DND-41 (cell line): ENCODE data around the gene SCTR.

Source experiments
- ATAC-seq: fragments of 200-7000 bp; cut with Tn5 transposase; 3 replicates; pipeline ENCODE4 v1.9.1; 2021; ENCODE audit warnings: low read depth; ENCODE audit not compliant: insufficient read depth
- DNase-seq: peaks from one replicate; pipeline ENCODE4 v3.0.0-alpha.2; 2020
- H2AFZ ChIP-seq: 2 replicates; pipeline ENCODE4 v1.6.0; 2012; ENCODE audit warnings: low read depth, low read length
- H3K27ac ChIP-seq: 2 replicates; pipeline ENCODE4 v1.5.1; 2012; ENCODE audit warnings: low read length, inconsistent platforms
- H3K27me3 ChIP-seq: fragments of 200-600 bp; sonication (generic); 2 replicates; pipeline ENCODE4 v1.6.0; 2012; ENCODE audit warnings: low read length, mild to moderate bottlenecking, inconsistent platforms; ENCODE audit not compliant: insufficient read depth, poor library complexity
- H3K36me3 ChIP-seq: 2 replicates; pipeline ENCODE4 v1.5.1; 2012; ENCODE audit warnings: low read length, inconsistent platforms; ENCODE audit not compliant: insufficient read depth
- H3K4me1 ChIP-seq: 2 replicates; pipeline ENCODE4 v1.5.1; 2012; ENCODE audit warnings: mild to moderate bottlenecking, low read length; ENCODE audit not compliant: insufficient read depth
- H3K4me2 ChIP-seq: 2 replicates; pipeline ENCODE4 v1.6.0; 2012; ENCODE audit warnings: mild to moderate bottlenecking, moderate library complexity, low read length, inconsistent platforms; ENCODE audit not compliant: insufficient read depth
- H3K4me3 ChIP-seq, 2 experiments: fragments of 200-600 bp in 1 of 2; shearing (Covaris generic) in 1 of 2; 2 replicates each; pipeline ENCODE4 v1.5.1; 2012 to 2016; ENCODE audit warnings: inconsistent platforms in 2 of 2, low read length in 2 of 2, mild to moderate bottlenecking in 2 of 2, low read depth in 1 of 2, moderate library complexity in 1 of 2
- H3K79me2 ChIP-seq: 2 replicates; pipeline ENCODE4 v1.6.0; 2012; ENCODE audit warnings: low read length, inconsistent platforms; ENCODE audit not compliant: insufficient read depth
- H3K9ac ChIP-seq: 2 replicates; pipeline ENCODE4 v1.6.0; 2012; ENCODE audit warnings: low read depth, mild to moderate bottlenecking, inconsistent platforms, low read length, moderate library complexity
- H3K9me3 ChIP-seq: 2 replicates; pipeline ENCODE4 v1.5.1; 2012; ENCODE audit warnings: low read length, moderate library complexity, mild to moderate bottlenecking, inconsistent platforms; ENCODE audit not compliant: insufficient read depth, severe bottlenecking
- H4K20me1 ChIP-seq: 2 replicates; pipeline ENCODE4 v1.6.0; 2012; ENCODE audit warnings: low read length; ENCODE audit not compliant: insufficient read depth
- CTCF ChIP-seq: IDR thresholded peaks from 2 replicates; pipeline ENCODE4 v1.5.1; 2012; ENCODE audit warnings: borderline replicate concordance, low read length, moderate library complexity, mild to moderate bottlenecking; ENCODE audit not compliant: poor library complexity, severe bottlenecking; ENCODE audit errors: extremely low read depth
- EZH2 ChIP-seq: IDR thresholded peaks from 3 replicates; pipeline ENCODE4 v1.6.1; 2012; ENCODE audit warnings: borderline replicate concordance, low read depth, mild to moderate bottlenecking, moderate library complexity, low read length, inconsistent platforms; ENCODE audit not compliant: severe bottlenecking

The SCTR gene

GRCh38 chr2:119442226-119442619, 82.1 kb downstream of the SCTR start:
- Histone ChIP-seq H3K9me3 (no peaks in the 10 kb centered on the region), H3K4me2 (no peak overlapping the region), H3K27ac (no peak overlapping the region), H3K9ac (no peak overlapping the region), H3K36me3 (no peaks in the 10 kb centered on the region), H3K79me2 (no peaks in the 10 kb centered on the region), H4K20me1 (0 out of 2 replicates have a peak, but pooled peaks cover 3% of the 10 kb centered on the region), H3K4me3 (no peak overlapping the region), H3K4me1 (no peaks in the 10 kb centered on the region), H2AFZ (no peak overlapping the region), H3K27me3 (peaks cover 10% of the 10 kb centered on the region)
- DNase-seq = no peak
- TF ChIP-seq CTCF (no peak), EZH2 (no peak)
- no peak for ATAC-seq

DNA sequence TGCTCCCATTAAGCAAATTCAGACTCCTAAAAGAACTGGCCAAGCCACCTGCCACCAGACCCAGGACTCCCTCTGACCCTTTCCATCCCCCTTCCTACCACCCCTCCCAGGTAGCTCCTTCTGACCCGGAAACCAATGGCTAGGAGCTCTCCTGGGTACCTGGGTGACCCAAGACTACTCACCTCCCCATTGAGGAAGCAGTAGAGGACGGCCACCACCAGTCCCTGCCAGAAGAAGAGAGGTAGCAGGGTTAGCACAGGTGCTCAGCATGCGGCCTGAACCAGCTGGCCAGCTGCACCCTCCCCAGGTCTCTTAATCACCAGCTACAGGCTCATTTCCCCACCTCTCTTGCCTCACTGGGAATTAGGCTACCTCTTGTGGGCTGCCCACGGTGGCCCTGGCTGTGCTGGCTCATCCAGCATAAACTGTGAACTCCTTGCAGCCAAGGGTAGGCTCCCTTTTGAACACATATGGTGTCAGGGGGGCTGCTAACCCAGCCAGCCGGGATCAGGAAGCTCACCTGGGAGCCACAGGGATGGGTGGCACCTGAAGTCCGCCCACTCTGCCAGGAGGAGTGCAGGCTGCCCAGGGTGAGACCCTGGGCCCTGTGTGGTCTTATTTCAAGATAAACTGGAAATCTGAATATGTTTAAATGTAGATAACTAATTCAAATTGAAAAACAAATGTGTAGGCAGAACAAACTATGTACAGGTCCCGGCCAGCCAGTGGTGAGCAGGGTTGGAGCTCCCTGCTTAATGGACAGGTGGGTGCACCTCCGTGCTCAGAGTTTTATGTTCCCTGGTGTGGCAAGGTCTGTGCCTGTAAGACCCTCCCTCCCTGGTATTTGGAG, 82.7 kb downstream of the SCTR start:
- H3K4me3 ChIP-seq = no peak overlapping the region
- no peak for TF ChIP-seq CTCF
- no peak for TF ChIP-seq EZH2
- H2AFZ ChIP-seq = no peak overlapping the region
- H3K9me3 ChIP-seq = no peaks in the 10 kb centered on the region
- no peaks in the 10 kb centered on the region for H3K36me3 ChIP-seq
- H4K20me1 ChIP-seq = 0 out of 2 replicates have a peak, but pooled peaks cover 3% of the 10 kb centered on the region
- no peak overlapping the region for H3K27ac ChIP-seq
- H3K4me1 ChIP-seq = no peaks in the 10 kb centered on the region
- H3K79me2 ChIP-seq = no peaks in the 10 kb centered on the region
- no peak overlapping the region for H3K9ac ChIP-seq
- ATAC-seq = no peak
- H3K4me2 ChIP-seq = no peak overlapping the region
- no peak for DNase-seq
- peaks cover 6% of the 10 kb centered on the region for H3K27me3 ChIP-seq

- 0 out of 2 replicates have a peak, but pooled peaks cover 3% of the 10 kb centered on the region for H4K20me1 ChIP-seq
- no peak for TF ChIP-seq CTCF
- TF ChIP-seq EZH2 = no peak
- DNase-seq = no peak
- ATAC-seq = no peak
- H3K9me3 ChIP-seq = no peaks in the 10 kb centered on the region
- H3K4me3 ChIP-seq = no peak overlapping the region
- H3K4me1 ChIP-seq = no peaks in the 10 kb centered on the region
- no peak overlapping the region for H2AFZ ChIP-seq
- no peaks in the 10 kb centered on the region for H3K27me3 ChIP-seq
- no peaks in the 10 kb centered on the region for H3K36me3 ChIP-seq
- H3K27ac ChIP-seq = no peak overlapping the region
- no peaks in the 10 kb centered on the region for H3K79me2 ChIP-seq
- no peak overlapping the region for H3K4me2 ChIP-seq
- no peak overlapping the region for H3K9ac ChIP-seq
Measured at GRCh38 chr2:119440873-119441272, 83.4 kb downstream of the SCTR start.
